Skeletal muscle tissue (tissue), 4 donors: ENCODE data around the gene ADPRS. TPM values are rescaled to one million over a fixed set of nuclear protein-coding genes. Genes with fewer than 3 reads are reported as not detected.

Source experiments
- H3K27ac ChIP-seq: one replicate; pipeline ENCODE4 v1.7.0; 2013; ENCODE audit warnings: mild to moderate bottlenecking, low read depth, low read length, inconsistent platforms
- H3K27me3 ChIP-seq, 3 donors: one replicate each; pipeline ENCODE4 v1.7.0; 2013; ENCODE audit warnings: low read length in 3 of 3; ENCODE audit not compliant: control insufficient read depth in 3 of 3, insufficient read depth in 3 of 3
- H3K36me3 ChIP-seq, 3 donors: one replicate each; pipeline ENCODE4 v1.7.0; 2013; ENCODE audit warnings: low read length in 3 of 3; ENCODE audit not compliant: control insufficient read depth in 3 of 3, insufficient read depth in 3 of 3
- H3K4me1 ChIP-seq, 3 donors: one replicate each; pipeline ENCODE4 v1.7.0; 2013; ENCODE audit warnings: low read length in 3 of 3, mild to moderate bottlenecking in 3 of 3; ENCODE audit not compliant: control insufficient read depth in 3 of 3, insufficient read depth in 3 of 3
- H3K4me3 ChIP-seq, 3 donors: one replicate each; pipeline ENCODE4 v1.7.0; 2013; ENCODE audit warnings: low read length in 3 of 3
- H3K9ac ChIP-seq, 3 donors: one replicate each; pipeline ENCODE4 v1.7.0; 2013; ENCODE audit warnings: low read length in 3 of 3, mild to moderate bottlenecking in 3 of 3, moderate library complexity in 2 of 3, low read depth in 1 of 3
- H3K9me3 ChIP-seq, 3 donors: one replicate each; pipeline ENCODE4 v1.7.0; 2013; ENCODE audit warnings: low read length in 3 of 3; ENCODE audit not compliant: control insufficient read depth in 3 of 3
- total RNA-seq: library from RNA; depleted of rRNA; stranded (reverse); fragments of >200 nt; gene quantifications from one replicate; pipeline ENCODE4 v1.2.3, GENCODE V29; 2014
- donor health status: Osteomylitis.

The ADPRS gene
- total RNA-seq, 1 donor from 2014 or later, result 21.4 TPM

GRCh38 chr1:36093929-36094328, 5.2 kb downstream of the ADPRS start:
- Histone ChIP-seq H3K4me1 (peaks cover 18 to 36% (median 35%) of the 10 kb centered on the region in 3 donors), H3K9ac (no peak overlapping the region), H3K4me3 (no peak overlapping the region), H3K9me3 (no peaks in the 10 kb centered on the region), H3K36me3 (peaks cover 48 to 52% (median 49%) of the 10 kb centered on the region in 3 donors), H3K27me3 (no peaks in the 10 kb centered on the region), H3K27ac (peak overlapping the region; percentile 30)

- Histone ChIP-seq H3K27me3 (no peaks in the 10 kb centered on the region), H3K9ac (peak overlapping the region in 1 of 3 donors; percentile 33), H3K27ac (peak overlapping the region; percentile 30), H3K9me3 (no peaks in the 10 kb centered on the region), H3K4me1 (peaks cover 14 to 30% (median 28%) of the 10 kb centered on the region in 3 donors), H3K36me3 (peaks cover 48 to 52% (median 49%) of the 10 kb centered on the region in 3 donors), H3K4me3 (no peak overlapping the region)
Observed at GRCh38 chr1:36094621-36095061, 5.9 kb downstream of the ADPRS start.

GRCh38 chr1:36095760-36096405, 7.2 kb downstream of the ADPRS start:
- Histone ChIP-seq H3K4me3 (no peak overlapping the region), H3K36me3 (peaks cover 48 to 52% (median 49%) of the 10 kb centered on the region in 3 donors), H3K9ac (no peak overlapping the region), H3K4me1 (peaks cover 8 to 24% (median 23%) of the 10 kb centered on the region in 3 donors), H3K27ac (no peak overlapping the region), H3K27me3 (no peaks in the 10 kb centered on the region), H3K9me3 (no peaks in the 10 kb centered on the region)

- Histone ChIP-seq H3K36me3 (peaks cover 40 to 44% (median 41%) of the 10 kb centered on the region in 3 donors), H3K9me3 (no peaks in the 10 kb centered on the region), H3K4me1 (peaks cover 7 to 24% (median 18%) of the 10 kb centered on the region in 3 donors), H3K27me3 (no peaks in the 10 kb centered on the region), H3K4me3 (no peak overlapping the region), H3K9ac (no peak overlapping the region), H3K27ac (no peak overlapping the region)
Observed at GRCh38 chr1:36096500-36097432, 8.1 kb downstream of the ADPRS start.

- Histone ChIP-seq H3K27ac (no peak overlapping the region), H3K9me3 (no peaks in the 10 kb centered on the region), H3K4me1 (peaks cover 7 to 22% (median 16%) of the 10 kb centered on the region in 3 donors), H3K27me3 (no peaks in the 10 kb centered on the region), H3K36me3 (peaks cover 28 to 32% (median 30%) of the 10 kb centered on the region in 3 donors), H3K9ac (no peak overlapping the region), H3K4me3 (no peak overlapping the region)
Observed at GRCh38 chr1:36097693-36098585, 9.2 kb downstream of the ADPRS start.

GRCh38 chr1:36098650-36099365, 10.1 kb downstream of the ADPRS start:
- H3K9ac ChIP-seq, result no peak overlapping the region
- peaks cover 21 to 23% (median 21%) of the 10 kb centered on the region in 3 donors for H3K36me3 ChIP-seq
- no peaks in the 10 kb centered on the region for H3K9me3 ChIP-seq
- peaks cover 4 to 13% (median 8%) of the 10 kb centered on the region in 3 donors for H3K4me1 ChIP-seq
- no peaks in the 10 kb centered on the region for H3K27me3 ChIP-seq
- H3K27ac ChIP-seq, result no peak overlapping the region
- no peak overlapping the region for H3K4me3 ChIP-seq

- H3K9ac ChIP-seq, result no peak overlapping the region
- no peaks in the 10 kb centered on the region for H3K27me3 ChIP-seq
- peaks cover 11 to 13% (median 12%) of the 10 kb centered on the region in 3 donors for H3K36me3 ChIP-seq
- peaks cover 2 to 5% (median 4%) of the 10 kb centered on the region in 3 donors for H3K4me1 ChIP-seq
- no peak overlapping the region for H3K27ac ChIP-seq
- no peaks in the 10 kb centered on the region for H3K9me3 ChIP-seq
- peak overlapping the region; percentile 9 to 38 (median 13) for H3K4me3 ChIP-seq
Observed at GRCh38 chr1:36099681-36100341, 11.1 kb downstream of the ADPRS start.

- peaks cover 8 to 10% (median 8%) of the 10 kb centered on the region in 3 donors for H3K36me3 ChIP-seq
- no peak overlapping the region for H3K4me3 ChIP-seq
- H3K27me3 ChIP-seq, result no peaks in the 10 kb centered on the region
- no peak overlapping the region for H3K9ac ChIP-seq
- peaks cover 2 to 4% (median 3%) of the 10 kb centered on the region in 3 donors for H3K4me1 ChIP-seq
- H3K9me3 ChIP-seq, result no peaks in the 10 kb centered on the region
- H3K27ac ChIP-seq, result no peak overlapping the region
Observed at GRCh38 chr1:36100376-36100775, 11.7 kb downstream of the ADPRS start.
